ENCODE results near the gene SPATA21.

SPATA21 gene

GRCh38 chr1:16393570-16394521 is 43.4 kb downstream of the SPATA21 start:
- DNase-seq: no peak
- Histone ChIP-seq H3K79me2 (ENCODE audit: insufficient read depth, low read length) (peaks cover 55% of the 10 kb centered on the region), H3K4me1 (ENCODE audit: insufficient read depth, low read length) (no peaks in the 10 kb centered on the region), H3K36me3 (ENCODE audit: insufficient read depth, low read length) (peaks cover 68% of the 10 kb centered on the region), H3K9ac (ENCODE audit: low read depth, low read length) (no peak overlapping the region), H3K27ac (ENCODE audit: low read length) (no peak overlapping the region), H4K20me1 (ENCODE audit: insufficient read depth, low read length) (peaks cover 77% of the 10 kb centered on the region), H3K4me3 (ENCODE audit: low read depth in 1 of 2, low read length in 2 of 2) (no peak overlapping the region), H3K27me3 (ENCODE audit: insufficient read depth, low read length, poor library complexity) (no peaks in the 10 kb centered on the region), H3K9me3 (ENCODE audit: insufficient read depth, low read length, severe bottlenecking) (no peaks in the 10 kb centered on the region), H3K4me2 (ENCODE audit: insufficient read depth, low read length) (no peak overlapping the region), H2AFZ (ENCODE audit: low read depth, low read length) (no peak overlapping the region)
- ATAC-seq (ENCODE audit: insufficient read depth, low read depth): no peak
- TF ChIP-seq EZH2 (IDR thresholded peaks at IDR 0.05; ENCODE audit: borderline replicate concordance, low read depth, low read length, severe bottlenecking): no peak
- TF ChIP-seq CTCF (IDR thresholded peaks at IDR 0.05; ENCODE audit: borderline replicate concordance, extremely low read depth, low read length, poor library complexity, severe bottlenecking): peak; percentile 29

- no peak overlapping the region for H3K4me3 ChIP-seq (ENCODE audit: low read depth in 1 of 2, low read length in 2 of 2)
- H4K20me1 ChIP-seq (ENCODE audit: insufficient read depth, low read length): peaks cover 77% of the 10 kb centered on the region
- H3K27ac ChIP-seq (ENCODE audit: low read length): no peak overlapping the region
- ATAC-seq (ENCODE audit: insufficient read depth, low read depth): no peak
- no peak for TF ChIP-seq CTCF (IDR thresholded peaks at IDR 0.05; ENCODE audit: borderline replicate concordance, extremely low read depth, low read length, poor library complexity, severe bottlenecking)
- TF ChIP-seq EZH2 (IDR thresholded peaks at IDR 0.05; ENCODE audit: borderline replicate concordance, low read depth, low read length, severe bottlenecking): no peak
- no peak overlapping the region for H3K4me2 ChIP-seq (ENCODE audit: insufficient read depth, low read length)
- H3K27me3 ChIP-seq (ENCODE audit: insufficient read depth, low read length, poor library complexity): no peaks in the 10 kb centered on the region
- DNase-seq: no peak
- no peak overlapping the region for H3K9ac ChIP-seq (ENCODE audit: low read depth, low read length)
- no peaks in the 10 kb centered on the region for H3K4me1 ChIP-seq (ENCODE audit: insufficient read depth, low read length)
- peaks cover 64% of the 10 kb centered on the region for H3K79me2 ChIP-seq (ENCODE audit: insufficient read depth, low read length)
- H3K36me3 ChIP-seq (ENCODE audit: insufficient read depth, low read length): peaks cover 60% of the 10 kb centered on the region
- H2AFZ ChIP-seq (ENCODE audit: low read depth, low read length): no peak overlapping the region
- H3K9me3 ChIP-seq (ENCODE audit: insufficient read depth, low read length, severe bottlenecking): no peaks in the 10 kb centered on the region
These were observed 44.3 kb downstream of the SPATA21 start for GRCh38 chr1:16392740-16393569.

- no peak for TF ChIP-seq EZH2 (IDR thresholded peaks at IDR 0.05; ENCODE audit: borderline replicate concordance, low read depth, low read length, severe bottlenecking)
- TF ChIP-seq CTCF (IDR thresholded peaks at IDR 0.05; ENCODE audit: borderline replicate concordance, extremely low read depth, low read length, poor library complexity, severe bottlenecking): no peak
- ATAC-seq (ENCODE audit: insufficient read depth, low read depth): no peak
- H3K4me2 ChIP-seq (ENCODE audit: insufficient read depth, low read length): no peak overlapping the region
- H4K20me1 ChIP-seq (ENCODE audit: insufficient read depth, low read length): peaks cover 86% of the 10 kb centered on the region
- no peaks in the 10 kb centered on the region for H3K9me3 ChIP-seq (ENCODE audit: insufficient read depth, low read length, severe bottlenecking)
- peaks cover 2% of the 10 kb centered on the region for H3K4me1 ChIP-seq (ENCODE audit: insufficient read depth, low read length)
- no peak overlapping the region for H3K4me3 ChIP-seq (ENCODE audit: low read depth in 1 of 2, low read length in 2 of 2)
- H3K27ac ChIP-seq (ENCODE audit: low read length): no peak overlapping the region
- H3K9ac ChIP-seq (ENCODE audit: low read depth, low read length): no peak overlapping the region
- no peak overlapping the region for H2AFZ ChIP-seq (ENCODE audit: low read depth, low read length)
- no peaks in the 10 kb centered on the region for H3K27me3 ChIP-seq (ENCODE audit: insufficient read depth, low read length, poor library complexity)
- peaks cover 51% of the 10 kb centered on the region for H3K36me3 ChIP-seq (ENCODE audit: insufficient read depth, low read length)
- no peak for DNase-seq
- peaks cover 79% of the 10 kb centered on the region for H3K79me2 ChIP-seq (ENCODE audit: insufficient read depth, low read length)
These were observed 45.8 kb downstream of the SPATA21 start for GRCh38 chr1:16391411-16391810.

All from DND-41 (cell line).